ENCODE results near the gene FLG2.

Gene FLG2

GRCh38 chr1:152388889-152389288 lies 29.1 kb upstream of the FLG2 start:
- in situ Hi-C loops (cut with MboI; ENCODE audit: low pct_unique_long_range_greater_than_20kb, low sequenced_read_pairs, unreplicated experiment), result no loop called here
- TF ChIP-seq, protein P1, sequence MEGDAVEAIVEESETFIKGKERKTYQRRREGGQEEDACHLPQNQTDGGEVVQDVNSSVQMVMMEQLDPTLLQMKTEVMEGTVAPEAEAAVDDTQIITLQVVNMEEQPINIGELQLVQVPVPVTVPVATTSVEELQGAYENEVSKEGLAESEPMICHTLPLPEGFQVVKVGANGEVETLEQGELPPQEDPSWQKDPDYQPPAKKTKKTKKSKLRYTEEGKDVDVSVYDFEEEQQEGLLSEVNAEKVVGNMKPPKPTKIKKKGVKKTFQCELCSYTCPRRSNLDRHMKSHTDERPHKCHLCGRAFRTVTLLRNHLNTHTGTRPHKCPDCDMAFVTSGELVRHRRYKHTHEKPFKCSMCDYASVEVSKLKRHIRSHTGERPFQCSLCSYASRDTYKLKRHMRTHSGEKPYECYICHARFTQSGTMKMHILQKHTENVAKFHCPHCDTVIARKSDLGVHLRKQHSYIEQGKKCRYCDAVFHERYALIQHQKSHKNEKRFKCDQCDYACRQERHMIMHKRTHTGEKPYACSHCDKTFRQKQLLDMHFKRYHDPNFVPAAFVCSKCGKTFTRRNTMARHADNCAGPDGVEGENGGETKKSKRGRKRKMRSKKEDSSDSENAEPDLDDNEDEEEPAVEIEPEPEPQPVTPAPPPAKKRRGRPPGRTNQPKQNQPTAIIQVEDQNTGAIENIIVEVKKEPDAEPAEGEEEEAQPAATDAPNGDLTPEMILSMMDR (IDR thresholded peaks at IDR 0.05; ENCODE audit: extremely low read depth, insufficient read depth, missing control alignments), result no peak
- no peak for DNase-seq (ENCODE audit: low spot score)

- no peak for DNase-seq (ENCODE audit: low spot score)
- TF ChIP-seq, protein P1 (IDR thresholded peaks at IDR 0.05; ENCODE audit: extremely low read depth, insufficient read depth, missing control alignments), result no peak
- in situ Hi-C loops (cut with MboI; ENCODE audit: low pct_unique_long_range_greater_than_20kb, low sequenced_read_pairs, unreplicated experiment), result no loop called here
Observed at GRCh38 chr1:152386940-152387339, 27.1 kb upstream of the FLG2 start.

DNA sequence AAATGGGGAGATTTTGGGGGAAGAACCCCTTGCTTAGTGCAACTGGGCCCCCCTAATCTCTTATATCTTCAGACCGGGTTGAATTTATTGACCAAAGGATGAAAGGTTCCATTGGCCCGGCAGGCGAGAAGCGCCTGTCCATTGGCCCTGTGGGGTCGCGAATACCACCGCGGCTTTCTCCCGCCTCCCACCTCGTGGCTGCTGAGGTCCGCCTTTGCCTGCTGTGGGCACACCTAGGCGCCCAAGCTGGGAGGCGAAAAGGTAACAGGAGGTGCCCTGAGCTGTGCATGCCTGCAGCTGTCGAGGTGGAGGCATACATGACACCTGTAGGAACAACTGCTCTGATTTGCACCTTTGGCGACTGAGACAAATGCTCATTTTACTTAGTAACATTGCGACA lies 21.1 kb upstream of the FLG2 start:
- no peak for DNase-seq (ENCODE audit: low spot score)
- TF ChIP-seq, protein P1 (IDR thresholded peaks at IDR 0.05; ENCODE audit: extremely low read depth, insufficient read depth, missing control alignments), result no peak
- in situ Hi-C loops (cut with MboI; ENCODE audit: low pct_unique_long_range_greater_than_20kb, low sequenced_read_pairs, unreplicated experiment), result no loop called here

- TF ChIP-seq, protein P1 (IDR thresholded peaks at IDR 0.05; ENCODE audit: extremely low read depth, insufficient read depth, missing control alignments), result no peak
- in situ Hi-C loops (cut with MboI; ENCODE audit: low pct_unique_long_range_greater_than_20kb, low sequenced_read_pairs, unreplicated experiment), result no loop called here
- DNase-seq (ENCODE audit: low spot score), result no peak
Observed at GRCh38 chr1:152374451-152374850, 14.6 kb upstream of the FLG2 start.

- TF ChIP-seq, protein P1 (IDR thresholded peaks at IDR 0.05; ENCODE audit: extremely low read depth, insufficient read depth, missing control alignments), result no peak
- no peak for DNase-seq (ENCODE audit: low spot score)
- in situ Hi-C loops (cut with MboI; ENCODE audit: low pct_unique_long_range_greater_than_20kb, low sequenced_read_pairs, unreplicated experiment), result no loop called here
Observed at GRCh38 chr1:152372672-152373071, 12.9 kb upstream of the FLG2 start.

DNA sequence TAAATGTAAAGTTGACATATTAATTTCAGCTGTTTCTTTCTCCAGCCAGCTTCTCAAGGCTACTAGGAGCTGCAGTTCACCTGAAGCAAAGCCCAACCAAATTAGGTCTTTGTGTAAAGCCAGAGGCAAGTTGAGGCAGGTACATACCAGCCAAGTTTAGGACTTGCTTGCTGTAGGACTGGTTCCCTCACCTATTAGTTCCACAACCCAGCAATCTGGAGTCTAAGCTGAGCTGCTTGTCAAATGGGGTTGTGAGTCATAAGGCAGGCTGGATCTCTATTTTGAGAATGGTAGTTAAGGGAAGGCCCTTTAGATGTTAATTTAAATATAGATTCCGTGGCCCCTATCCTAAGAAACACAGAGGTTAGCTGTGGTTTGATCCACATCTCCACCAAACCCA lies 7.6 kb upstream of the FLG2 start:
- TF ChIP-seq, protein P1 (IDR thresholded peaks at IDR 0.05; ENCODE audit: extremely low read depth, insufficient read depth, missing control alignments), result no peak
- in situ Hi-C loops (cut with MboI; ENCODE audit: low pct_unique_long_range_greater_than_20kb, low sequenced_read_pairs, unreplicated experiment), result no loop called here
- no peak for DNase-seq (ENCODE audit: low spot score)

DNA sequence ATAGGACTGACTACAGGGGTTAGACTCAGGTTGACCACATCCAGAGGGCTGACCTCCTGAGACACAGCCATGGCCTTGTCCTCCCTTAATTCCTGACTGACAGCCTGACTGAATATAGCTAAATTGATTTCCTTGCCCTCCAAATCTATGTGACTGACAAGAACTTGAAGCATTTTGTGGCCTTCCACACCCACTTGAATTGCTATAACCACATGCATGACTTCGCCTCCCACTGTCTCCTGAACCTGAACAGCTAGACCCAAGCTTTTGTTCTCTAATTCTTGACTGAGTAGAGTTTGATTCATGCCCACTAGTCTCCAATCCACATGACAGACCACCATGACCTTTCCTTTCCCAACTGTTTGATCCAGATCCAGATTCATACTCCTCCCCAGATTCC lies 3.1 kb downstream of the FLG2 start:
- in situ Hi-C loops (cut with MboI; ENCODE audit: low pct_unique_long_range_greater_than_20kb, low sequenced_read_pairs, unreplicated experiment), result no loop called here
- no peak for DNase-seq (ENCODE audit: low spot score)
- TF ChIP-seq, protein P1 (IDR thresholded peaks at IDR 0.05; ENCODE audit: extremely low read depth, insufficient read depth, missing control alignments), result no peak

All from GM13977 (cell line).